Forelimb muscle (tissue), 1 donor: ENCODE measurements around the gene GARNL3. TPM values are rescaled to one million over a fixed set of nuclear protein-coding genes. Genes with fewer than 3 reads are reported as not detected.

ENCODE experiments used
- DNase-seq: peaks from one replicate; pipeline ENCODE4 v3.0.0-alpha.2; 2013; ENCODE audit warnings: low read depth
- polyA plus RNA-seq: library from polyadenylated mRNA; unstranded; fragments of 120-200 nt; gene quantifications from one replicate; pipeline ENCODE4 v1.2.1, GENCODE V29; 2013; ENCODE audit not compliant: insufficient read length

Gene GARNL3
- polyA plus RNA-seq, 1 donor, result 15.8 TPM

DNA sequence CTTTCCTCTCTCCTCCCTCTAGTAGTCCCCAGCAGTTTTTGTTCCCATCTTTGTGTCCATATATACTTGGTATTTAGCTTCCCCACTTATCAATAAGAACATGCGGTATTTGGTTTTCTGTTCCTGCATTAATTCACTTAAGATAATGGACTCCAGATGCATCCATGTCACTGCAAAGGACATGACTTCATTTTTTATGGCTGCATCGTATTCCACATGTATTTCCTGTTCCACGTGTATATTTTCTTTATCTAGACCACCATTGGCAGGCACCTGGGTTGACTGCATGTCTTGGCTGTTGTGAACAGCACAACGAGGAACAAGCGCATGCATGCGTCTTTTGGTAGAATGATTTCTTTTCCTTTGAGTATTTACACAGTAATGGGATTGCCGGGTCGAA is 165.8 kb downstream of the GARNL3 start:
- no peak for DNase-seq

DNA sequence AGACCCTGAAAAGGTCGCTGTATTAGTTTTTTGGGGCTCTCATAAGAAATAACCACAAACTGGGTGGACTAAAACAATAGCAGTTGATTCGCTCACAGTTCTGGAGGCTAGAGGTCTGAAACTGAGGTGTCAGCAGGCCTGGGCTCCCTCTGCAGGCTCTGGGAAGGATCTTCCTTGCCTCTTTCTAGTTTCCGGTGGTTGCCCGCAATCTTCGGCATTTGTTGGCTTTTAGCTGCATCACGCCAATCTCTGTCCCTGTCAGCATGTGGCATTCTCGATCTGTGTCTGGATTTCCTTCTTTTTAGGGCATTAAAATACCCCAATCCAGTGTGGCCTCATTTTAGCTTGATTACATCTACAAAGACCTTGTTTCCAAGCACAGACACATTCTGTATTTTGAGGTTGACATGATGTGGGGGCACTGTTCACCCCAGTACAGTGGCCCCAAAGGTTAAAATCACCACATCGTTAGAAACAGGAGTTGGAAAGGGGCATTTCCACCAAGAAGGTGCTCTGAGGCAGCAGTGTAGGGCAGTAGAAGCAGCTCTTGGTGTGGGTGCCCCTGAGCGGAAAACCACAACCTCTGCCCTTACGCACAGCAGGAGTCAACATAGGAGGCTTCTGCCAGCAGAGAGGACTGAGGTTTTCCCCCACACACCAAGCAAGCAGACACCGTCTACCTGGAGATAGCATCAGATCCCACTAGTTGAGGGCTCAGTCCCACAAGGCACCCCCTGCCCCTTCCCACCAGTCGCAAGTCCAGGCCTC is 173.1 kb downstream of the GARNL3 start:
- no peak for DNase-seq

DNA sequence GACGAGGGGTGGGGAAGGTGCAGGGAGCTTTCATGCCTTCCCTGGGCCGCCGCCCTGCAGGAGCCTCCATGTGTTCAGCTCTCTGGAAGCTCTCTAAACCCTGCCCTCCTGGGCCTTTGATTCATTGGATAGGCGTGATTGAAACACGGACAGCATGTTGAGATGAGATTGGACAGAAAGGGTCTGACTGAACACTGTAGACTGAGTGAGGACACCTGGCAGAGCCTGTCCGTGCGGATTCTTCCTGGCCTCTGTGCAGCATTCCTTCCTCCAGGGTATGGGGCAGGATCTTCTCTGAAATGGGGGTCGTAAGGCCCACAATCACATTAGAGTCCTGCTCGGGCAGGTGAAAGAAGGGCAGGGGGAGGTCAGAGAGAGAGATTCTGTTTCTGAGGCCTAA is 173.8 kb downstream of the GARNL3 start:
- no peak for DNase-seq

Other genes with a start within 250 kb of the GARNL3 start
- gene ANGPTL2, start 142.1 kb upstream of the GARNL3 start, polyA plus RNA-seq, result 63.6 TPM
- 13.1 TPM for gene SLC2A8, start 132.4 kb downstream of the GARNL3 start, polyA plus RNA-seq
- 4.3 TPM for gene ZNF79, start 159.6 kb downstream of the GARNL3 start, polyA plus RNA-seq
- 2,771 TPM for gene RPL12, start 186.6 kb downstream of the GARNL3 start, polyA plus RNA-seq
- gene LRSAM1, start 186.7 kb downstream of the GARNL3 start, polyA plus RNA-seq, result 11.9 TPM